Measurements from ENCODE around the gene VEGFA. TPM values are rescaled to one million over a fixed set of nuclear protein-coding genes. Genes with fewer than 3 reads are reported as not detected.

The VEGFA gene
- total RNA-seq, 1 experiment from 2014 or later, result 77.5 TPM

DNA sequence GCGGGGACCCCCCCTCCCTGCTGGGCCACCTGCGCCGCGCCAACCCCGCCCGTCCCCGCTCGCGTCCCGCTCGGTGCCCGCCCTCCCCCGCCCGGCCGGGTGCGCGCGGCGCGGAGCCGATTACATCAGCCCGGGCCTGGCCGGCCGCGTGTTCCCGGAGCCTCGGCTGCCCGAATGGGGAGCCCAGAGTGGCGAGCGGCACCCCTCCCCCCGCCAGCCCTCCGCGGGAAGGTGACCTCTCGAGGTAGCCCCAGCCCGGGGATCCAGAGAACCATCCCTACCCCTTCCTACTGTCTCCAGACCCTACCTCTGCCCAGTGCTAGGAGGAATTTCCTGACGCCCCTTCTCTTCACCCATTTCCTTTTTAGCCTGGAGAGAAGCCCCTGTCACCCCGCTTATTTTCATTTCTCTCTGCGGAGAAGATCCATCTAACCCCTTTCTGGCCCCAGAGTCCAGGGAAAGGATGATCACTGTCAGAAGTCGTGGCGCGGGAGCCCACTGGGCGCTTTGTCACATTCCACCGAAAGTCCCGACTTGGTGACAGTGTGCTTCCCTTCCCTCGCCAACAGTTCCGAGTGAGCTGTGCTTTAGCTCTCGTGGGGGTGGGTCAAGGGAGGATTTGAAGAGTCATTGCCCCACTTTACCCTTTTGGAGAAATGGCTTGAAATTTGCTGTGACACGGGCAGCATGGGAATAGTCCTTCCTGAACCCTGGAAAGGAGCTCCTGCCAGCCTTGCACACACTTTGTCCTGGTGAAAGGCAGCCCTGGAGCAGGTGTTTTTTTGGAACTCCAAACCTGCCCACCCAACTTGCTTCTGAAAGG lies 2.1 kb downstream of the VEGFA start:
- peak; percentile 73 for DNase-seq (ENCODE audit: low read depth)

DNA sequence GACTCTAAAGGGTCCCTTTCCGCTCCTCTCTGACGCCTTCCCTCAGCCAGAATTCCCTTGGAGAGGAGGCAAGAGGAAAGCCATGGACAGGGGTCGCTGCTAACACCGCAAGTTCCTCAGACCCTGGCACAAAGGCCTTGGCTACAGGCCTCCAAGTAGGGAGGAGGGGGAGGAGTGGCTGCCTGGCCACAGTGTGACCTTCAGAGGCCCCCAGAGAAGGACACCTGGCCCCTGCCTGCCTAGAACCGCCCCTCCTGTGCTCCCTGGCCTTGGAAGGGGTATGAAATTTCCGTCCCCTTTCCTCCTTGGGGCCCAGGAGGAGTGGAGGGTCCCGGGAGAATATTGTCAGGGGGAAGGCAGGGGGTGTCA lies 2.7 kb downstream of the VEGFA start:
- DNase-seq (ENCODE audit: low read depth), result peak; percentile 37

DNA sequence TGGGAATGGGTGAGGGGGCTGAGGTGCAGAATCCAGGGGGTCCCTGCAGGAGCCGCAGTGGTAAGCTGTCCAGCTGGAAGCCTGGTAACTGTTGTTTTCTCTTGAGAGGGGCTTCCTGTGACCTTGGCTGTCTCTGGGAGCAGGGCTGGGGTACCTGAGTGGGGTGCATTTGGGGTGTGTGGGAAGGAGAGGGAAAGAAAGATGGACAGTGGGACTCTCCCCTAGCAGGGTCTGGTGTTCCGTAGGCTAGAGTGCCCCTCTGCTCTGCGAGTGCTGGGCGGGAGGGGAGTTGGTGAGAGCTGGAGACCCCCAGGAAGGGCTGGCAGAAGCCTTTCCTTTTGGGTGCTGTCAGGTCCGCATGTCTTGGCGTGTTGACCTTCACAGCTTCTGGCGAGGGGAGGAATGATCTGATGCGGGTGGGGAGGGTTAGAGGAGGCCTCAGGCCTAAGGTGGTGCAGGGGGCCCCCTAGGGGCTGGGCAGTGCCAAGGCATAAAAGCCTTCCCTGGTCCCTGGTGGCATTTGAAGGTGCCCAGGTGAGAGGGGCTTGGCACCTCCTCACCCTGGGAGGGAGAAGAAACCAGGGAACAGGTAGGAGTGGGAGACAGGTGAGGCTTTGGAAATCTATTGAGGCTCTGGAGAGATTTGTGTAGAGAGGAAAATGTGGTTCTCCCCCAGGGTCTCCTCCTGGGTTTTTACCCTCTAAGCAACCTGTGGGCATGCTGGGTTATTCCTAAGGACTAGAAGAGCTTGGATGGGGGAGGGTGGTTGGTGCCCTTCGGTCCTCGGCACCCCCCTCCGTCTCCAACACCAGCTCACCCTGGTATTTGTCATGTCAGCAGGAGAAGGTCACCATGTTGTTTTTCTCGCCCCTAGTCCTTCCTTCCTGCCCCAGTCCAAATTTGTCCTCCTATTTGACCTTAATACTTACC lies 3.3 kb downstream of the VEGFA start:
- peak; percentile 78 for DNase-seq (ENCODE audit: low read depth)

DNA sequence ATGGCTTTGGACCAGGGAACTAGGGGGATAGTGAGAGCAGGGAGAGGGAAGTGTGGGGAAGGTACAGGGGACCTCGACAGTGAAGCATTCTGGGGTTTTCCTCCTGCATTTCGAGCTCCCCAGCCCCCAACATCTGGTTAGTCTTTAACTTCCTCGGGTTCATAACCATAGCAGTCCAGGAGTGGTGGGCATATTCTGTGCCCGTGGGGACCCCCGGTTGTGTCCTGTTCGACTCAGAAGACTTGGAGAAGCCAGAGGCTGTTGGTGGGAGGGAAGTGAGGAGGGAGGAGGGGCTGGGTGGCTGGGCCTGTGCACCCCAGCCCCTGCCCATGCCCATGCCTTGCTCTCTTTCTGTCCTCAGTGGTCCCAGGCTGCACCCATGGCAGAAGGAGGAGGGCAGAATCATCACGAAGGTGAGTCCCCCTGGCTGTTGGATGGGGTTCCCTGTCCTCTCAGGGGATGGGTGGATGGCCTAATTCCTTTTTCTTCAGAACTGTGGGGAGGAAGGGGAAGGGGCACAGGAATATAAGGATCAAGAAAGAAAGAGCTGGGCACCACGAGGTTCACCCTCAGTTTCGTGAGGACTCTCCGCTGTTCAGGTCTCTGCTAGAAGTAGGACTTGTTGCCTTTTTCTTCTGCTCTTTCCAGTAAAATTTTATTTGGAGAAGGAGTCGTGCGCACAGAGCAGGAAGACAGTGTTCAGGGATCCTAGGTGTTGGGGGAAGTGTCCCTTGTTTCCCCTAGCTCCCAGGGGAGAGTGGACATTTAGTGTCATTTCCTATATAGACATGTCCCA lies 4.2 kb downstream of the VEGFA start:
- no peak for DNase-seq (ENCODE audit: low read depth)

DNA sequence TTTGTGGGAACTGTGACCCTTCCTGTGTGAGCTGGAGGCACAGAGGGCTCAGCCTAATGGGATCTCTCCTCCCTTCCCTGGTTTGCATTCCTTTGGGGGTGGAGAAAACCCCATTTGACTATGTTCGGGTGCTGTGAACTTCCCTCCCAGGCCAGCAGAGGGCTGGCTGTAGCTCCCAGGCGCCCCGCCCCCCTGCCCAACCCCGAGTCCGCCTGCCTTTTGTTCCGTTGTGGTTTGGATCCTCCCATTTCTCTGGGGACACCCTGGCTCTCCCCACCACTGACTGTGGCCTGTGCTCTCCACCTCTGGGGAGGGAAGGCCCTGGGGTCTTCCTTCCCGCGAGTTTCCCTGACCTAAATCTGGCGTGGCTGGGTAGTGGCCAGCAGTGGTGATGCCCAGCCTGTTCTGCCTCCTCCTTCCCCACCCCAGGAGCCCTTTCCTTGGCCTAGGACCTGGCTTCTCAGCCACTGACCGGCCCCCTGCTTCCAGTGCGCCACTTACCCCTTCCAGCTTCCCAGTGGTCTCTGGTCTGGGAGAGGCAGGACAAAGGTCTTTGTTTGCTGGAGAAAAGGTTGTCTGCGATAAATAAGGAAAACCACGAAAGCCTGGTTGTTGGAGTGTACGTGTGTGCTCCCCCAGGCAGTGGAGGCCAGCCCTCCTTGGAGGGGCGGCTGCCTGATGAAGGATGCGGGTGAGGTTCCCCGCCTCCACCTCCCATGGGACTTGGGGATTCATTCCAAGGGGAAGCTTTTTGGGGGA lies 4.9 kb downstream of the VEGFA start:
- DNase-seq (ENCODE audit: low read depth), result peak; percentile 85

DNA sequence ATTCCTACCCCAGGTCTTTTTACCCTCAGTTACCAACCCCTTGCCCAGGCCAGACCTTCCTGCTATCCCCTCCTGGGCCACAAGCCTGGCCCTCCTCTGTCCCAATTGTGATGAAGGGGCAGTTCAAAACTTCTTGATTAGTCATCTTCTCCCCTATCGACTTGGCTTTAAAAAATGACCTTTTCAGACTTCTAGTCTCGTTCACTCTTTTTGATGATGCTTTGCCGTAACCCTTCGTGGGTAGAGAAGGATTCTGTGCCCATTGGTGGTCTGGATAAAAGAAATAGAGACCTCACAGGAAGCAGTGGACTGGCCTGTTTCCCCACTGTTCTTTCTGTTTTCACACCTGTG lies 5.5 kb downstream of the VEGFA start:
- DNase-seq (ENCODE audit: low read depth), result no peak

- DNase-seq (ENCODE audit: low read depth), result no peak
Observed at GRCh38 chr6:43776115-43776798, 6.2 kb downstream of the VEGFA start.

DNA sequence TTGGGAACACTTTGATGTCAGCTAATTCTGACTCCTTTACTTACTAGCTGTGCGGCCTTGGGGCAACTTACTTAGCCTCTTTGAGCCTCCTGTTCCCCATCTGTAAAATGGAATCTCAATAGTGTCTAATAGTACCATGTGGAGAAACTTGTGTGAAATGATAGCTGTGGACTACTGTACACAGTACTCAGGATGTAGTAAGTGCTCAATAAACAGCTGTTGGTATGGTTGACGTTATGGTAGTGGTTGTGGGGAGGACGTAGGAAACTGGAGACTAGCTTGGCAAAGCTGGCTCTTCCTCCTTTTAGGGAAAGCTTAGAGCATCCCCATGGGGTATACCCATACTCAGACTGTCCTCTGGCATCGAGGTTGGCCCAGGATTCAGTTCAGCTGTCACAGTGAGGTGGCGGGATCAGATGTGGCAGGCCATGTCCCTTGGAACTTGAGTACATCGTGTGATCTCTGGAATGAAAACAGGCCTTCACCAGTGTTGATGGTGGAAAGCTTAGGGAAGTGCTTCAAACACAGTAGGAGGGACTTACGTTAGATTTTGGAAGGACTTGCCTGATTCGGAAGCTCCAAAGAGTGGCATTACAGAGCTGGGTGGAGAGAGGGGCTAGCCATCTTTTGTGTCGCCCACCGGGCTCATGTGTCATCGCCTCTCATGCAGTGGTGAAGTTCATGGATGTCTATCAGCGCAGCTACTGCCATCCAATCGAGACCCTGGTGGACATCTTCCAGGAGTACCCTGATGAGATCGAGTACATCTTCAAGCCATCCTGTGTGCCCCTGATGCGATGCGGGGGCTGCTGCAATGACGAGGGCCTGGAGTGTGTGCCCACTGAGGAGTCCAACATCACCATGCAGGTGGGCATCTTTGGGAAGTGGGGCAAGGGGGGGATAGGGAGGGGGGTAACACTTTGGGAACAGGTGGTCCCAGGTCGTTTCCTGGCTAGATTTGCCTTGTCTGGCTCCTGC lies 7.1 kb downstream of the VEGFA start:
- no peak for DNase-seq (ENCODE audit: low read depth)

- no peak for DNase-seq (ENCODE audit: low read depth)
Observed at GRCh38 chr6:43778131-43778855, 8.3 kb downstream of the VEGFA start.

DNA sequence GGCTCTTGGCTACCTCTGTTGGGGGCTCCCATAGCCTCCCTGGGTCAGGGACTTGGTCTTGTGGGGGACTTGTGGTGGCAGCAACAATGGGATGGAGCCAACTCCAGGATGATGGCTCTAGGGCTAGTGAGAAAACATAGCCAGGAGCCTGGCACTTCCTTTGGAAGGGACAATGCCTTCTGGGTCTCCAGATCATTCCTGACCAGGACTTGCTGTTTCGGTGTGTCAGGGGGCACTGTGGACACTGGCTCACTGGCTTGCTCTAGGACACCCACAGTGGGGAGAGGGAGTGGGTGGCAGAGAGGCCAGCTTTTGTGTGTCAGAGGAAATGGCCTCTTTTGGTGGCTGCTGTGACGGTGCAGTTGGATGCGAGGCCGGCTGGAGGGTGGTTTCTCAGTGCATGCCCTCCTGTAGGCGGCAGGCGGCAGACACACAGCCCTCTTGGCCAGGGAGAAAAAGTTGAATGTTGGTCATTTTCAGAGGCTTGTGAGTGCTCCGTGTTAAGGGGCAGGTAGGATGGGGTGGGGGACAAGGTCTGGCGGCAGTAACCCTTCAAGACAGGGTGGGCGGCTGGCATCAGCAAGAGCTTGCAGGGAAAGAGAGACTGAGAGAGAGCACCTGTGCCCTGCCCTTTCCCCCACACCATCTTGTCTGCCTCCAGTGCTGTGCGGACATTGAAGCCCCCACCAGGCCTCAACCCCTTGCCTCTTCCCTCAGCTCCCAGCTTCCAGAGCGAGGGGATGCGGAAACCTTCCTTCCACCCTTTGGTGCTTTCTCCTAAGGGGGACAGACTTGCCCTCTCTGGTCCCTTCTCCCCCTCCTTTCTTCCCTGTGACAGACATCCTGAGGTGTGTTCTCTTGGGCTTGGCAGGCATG lies 9.2 kb downstream of the VEGFA start:
- DNase-seq (ENCODE audit: low read depth), result no peak

- DNase-seq (ENCODE audit: low read depth), result no peak
Observed at GRCh38 chr6:43779852-43780236, 9.8 kb downstream of the VEGFA start.

- DNase-seq (ENCODE audit: low read depth), result no peak
Observed at GRCh38 chr6:43780293-43780692, 10.3 kb downstream of the VEGFA start.

DNA sequence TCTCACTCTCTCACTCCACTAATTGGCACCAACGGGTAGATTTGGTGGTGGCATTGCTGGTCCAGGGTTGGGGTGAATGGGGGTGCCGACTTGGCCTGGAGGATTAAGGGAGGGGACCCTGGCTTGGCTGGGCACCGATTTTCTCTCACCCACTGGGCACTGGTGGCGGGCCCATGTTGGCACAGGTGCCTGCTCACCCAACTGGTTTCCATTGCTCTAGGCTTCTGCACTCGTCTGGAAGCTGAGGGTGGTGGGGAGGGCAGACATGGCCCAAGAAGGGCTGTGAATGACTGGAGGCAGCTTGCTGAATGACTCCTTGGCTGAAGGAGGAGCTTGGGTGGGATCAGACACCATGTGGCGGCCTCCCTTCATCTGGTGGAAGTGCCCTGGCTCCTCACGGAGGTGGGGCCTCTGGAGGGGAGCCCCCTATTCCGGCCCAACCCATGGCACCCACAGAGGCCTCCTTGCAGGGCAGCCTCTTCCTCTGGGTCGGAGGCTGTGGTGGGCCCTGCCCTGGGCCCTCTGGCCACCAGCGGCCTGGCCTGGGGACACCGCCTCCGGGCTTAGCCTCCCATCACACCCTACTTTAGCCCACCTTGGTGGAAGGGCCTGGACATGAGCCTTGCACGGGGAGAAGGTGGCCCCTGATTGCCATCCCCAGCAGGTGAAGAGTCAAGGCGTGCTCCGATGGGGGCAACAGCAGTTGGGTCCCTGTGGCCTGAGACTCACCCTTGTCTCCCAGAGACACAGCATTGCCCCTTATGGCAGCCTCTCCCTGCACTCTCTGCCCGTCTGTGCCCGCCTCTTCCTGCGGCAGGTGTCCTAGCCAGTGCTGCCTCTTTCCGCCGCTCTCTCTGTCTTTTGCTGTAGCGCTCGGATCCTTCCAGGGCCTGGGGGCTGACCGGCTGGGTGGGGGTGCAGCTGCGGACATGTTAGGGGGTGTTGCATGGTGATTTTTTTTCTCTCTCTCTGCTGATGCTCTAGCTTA lies 11.2 kb downstream of the VEGFA start:
- DNase-seq (ENCODE audit: low read depth), result no peak

DNA sequence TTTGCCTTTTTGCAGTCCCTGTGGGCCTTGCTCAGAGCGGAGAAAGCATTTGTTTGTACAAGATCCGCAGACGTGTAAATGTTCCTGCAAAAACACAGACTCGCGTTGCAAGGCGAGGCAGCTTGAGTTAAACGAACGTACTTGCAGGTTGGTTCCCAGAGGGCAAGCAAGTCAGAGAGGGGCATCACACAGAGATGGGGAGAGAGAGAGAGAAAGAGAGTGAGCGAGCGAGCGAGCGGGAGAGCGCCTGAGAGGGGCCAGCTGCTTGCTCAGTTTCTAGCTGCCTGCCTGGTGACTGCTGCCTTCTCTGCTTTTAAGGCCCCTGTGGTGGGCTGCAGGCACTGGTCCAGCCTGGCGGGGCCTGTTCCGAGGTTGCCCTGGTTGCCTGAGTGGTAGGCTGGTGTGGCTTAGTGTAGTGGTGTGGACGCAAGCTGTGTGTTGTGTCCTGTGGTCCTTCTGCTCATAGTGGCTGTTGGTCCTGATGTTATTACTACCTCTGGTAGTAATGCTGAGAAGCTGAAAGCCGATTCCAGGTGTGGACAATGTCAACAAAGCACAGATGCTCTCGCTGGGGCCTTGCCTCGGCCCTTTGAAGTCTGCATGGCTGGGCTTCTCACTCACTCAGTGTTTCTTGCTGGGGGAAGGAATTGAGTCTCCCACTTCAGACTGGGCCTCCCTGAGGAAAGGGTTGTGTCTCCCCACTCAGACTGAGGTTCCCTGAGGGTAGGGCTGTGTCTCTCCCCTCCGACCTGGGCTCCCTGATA lies 12.1 kb downstream of the VEGFA start:
- no peak for DNase-seq (ENCODE audit: low read depth)

DNA sequence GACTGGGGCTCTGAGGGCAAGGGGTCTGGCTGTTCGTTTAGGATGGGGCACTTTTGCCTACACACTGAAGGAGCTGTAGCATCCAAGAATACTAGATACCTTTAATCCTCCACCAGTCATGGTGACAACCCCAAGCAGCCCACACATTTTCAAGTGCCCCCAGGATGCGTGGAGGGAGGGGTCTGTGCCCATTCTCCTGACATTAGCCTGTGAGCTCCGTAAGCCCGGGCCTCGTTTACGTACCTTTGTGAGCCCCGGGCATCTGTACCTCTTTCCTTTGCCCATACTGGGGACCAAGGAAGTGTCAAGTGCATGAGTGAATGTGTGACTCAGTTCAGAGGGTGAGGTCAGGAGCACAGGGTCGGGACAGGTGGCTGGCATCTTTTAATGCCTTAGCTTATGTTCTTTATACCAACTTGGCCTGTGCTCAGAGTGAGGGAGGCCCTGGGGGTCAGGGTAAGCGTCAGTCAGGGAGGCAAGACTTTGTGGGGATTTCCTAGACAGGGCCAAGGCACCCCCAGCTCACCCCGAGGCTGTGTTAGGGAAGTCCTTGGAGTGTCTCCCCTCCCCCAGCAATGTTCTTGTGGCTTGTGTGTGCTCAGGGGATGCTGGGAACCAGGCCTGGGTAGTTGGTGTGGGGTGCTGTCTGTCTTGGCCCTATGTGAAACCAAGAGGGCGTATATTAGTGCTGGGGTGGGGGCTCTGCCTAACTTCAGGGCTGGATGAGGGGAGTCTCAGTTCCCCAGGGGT lies 12.9 kb downstream of the VEGFA start:
- no peak for DNase-seq (ENCODE audit: low read depth)
